Mononuclear cell (primary cell): ENCODE measurements around the gene OR4K17. TPM values are rescaled to one million over a fixed set of nuclear protein-coding genes. Genes with fewer than 3 reads are reported as not detected.

Experiments
- total RNA-seq: library from RNA; depleted of rRNA; stranded (reverse); fragments of >200 nt; gene quantifications from one replicate; pipeline ENCODE4 v1.2.3, GENCODE V29; 2012

Gene OR4K17
- total RNA-seq, 1 donor: not detected

Other genes with a start within 250 kb of the OR4K17 start
- gene OR4K2, start 235.6 kb upstream of the OR4K17 start, total RNA-seq: under 0.01 TPM
- gene OR4K5, start 190.1 kb upstream of the OR4K17 start, total RNA-seq: not detected
- 0.21 TPM for gene OR4K1, start 179.8 kb upstream of the OR4K17 start, total RNA-seq
- gene OR4K15, start 135.1 kb upstream of the OR4K17 start, total RNA-seq: not detected
- gene OR4Q2, start 108.6 kb upstream of the OR4K17 start, total RNA-seq: not detected
- not detected for gene OR4K14, start 91.4 kb upstream of the OR4K17 start, total RNA-seq
- not detected for gene OR4K13, start 74.7 kb upstream of the OR4K17 start, total RNA-seq
- not detected for gene OR4L1, start 50.7 kb upstream of the OR4K17 start, total RNA-seq
- not detected for gene OR4N5, start 28.1 kb downstream of the OR4K17 start, total RNA-seq
- under 0.01 TPM for gene OR11G2, start 80.2 kb downstream of the OR4K17 start, total RNA-seq
- not detected for gene OR11H6, start 113.0 kb downstream of the OR4K17 start, total RNA-seq
- not detected for gene OR11H7, start 118.2 kb downstream of the OR4K17 start, total RNA-seq
- not detected for gene OR11H4, start 128.5 kb downstream of the OR4K17 start, total RNA-seq
- 7.0 TPM for gene TTC5, start 195.2 kb downstream of the OR4K17 start, total RNA-seq
- 39.7 TPM for gene CCNB1IP1, start 222.5 kb downstream of the OR4K17 start, total RNA-seq
- 6.0 TPM for gene PARP2, start 232.9 kb downstream of the OR4K17 start, total RNA-seq